ENCODE data around the gene ABL1.

GRCh38 chr9:130886981-130887380, 51.9 kb downstream of the ABL1 start:
- TF ChIP-seq CTCF (IDR thresholded peaks at IDR 0.05) (no peak), EP300 (IDR thresholded peaks at IDR 0.05) (no peak), POLR2A (IDR thresholded peaks at IDR 0.05) (no peak), POLR2AphosphoS5 (IDR thresholded peaks at IDR 0.05) (no peak)

Data from sigmoid colon (tissue), 4 donors.